ENCODE measurements around the gene ARCN1. TPM values are rescaled to one million over a fixed set of nuclear protein-coding genes. Genes with fewer than 3 reads are reported as not detected.
A peak's percentile ranks its signal among the peaks of the same experiment; 100 is the strongest.

Gene ARCN1
- total RNA-seq, 1 donor from 2014 or later = 91.3 TPM

- Mint-ChIP-seq H3K27me3 (peaks cover 18% of the 10 kb centered on the region), H3K27ac (no peak overlapping the region), H3K4me3 (no peak overlapping the region), H3K4me1 (peaks cover 9% of the 10 kb centered on the region), H3K36me3 (ENCODE audit: low read depth) (no peaks in the 10 kb centered on the region), H3K9me3 (no peaks in the 10 kb centered on the region)
- no peak for TF ChIP-seq CTCF (IDR thresholded peaks at IDR 0.05)
- intact Hi-C loops (cut with micrococcal nuclease) = no loop called here
- POLR2A ChIA-PET = no interaction called here
- ATAC-seq (ENCODE audit: low read depth) (no peak), DNase-seq (no peak)
- CTCF ChIA-PET = no interaction called here
Observed at GRCh38 chr11:118620529-118621070, 48.4 kb downstream of the ARCN1 start.

DNA sequence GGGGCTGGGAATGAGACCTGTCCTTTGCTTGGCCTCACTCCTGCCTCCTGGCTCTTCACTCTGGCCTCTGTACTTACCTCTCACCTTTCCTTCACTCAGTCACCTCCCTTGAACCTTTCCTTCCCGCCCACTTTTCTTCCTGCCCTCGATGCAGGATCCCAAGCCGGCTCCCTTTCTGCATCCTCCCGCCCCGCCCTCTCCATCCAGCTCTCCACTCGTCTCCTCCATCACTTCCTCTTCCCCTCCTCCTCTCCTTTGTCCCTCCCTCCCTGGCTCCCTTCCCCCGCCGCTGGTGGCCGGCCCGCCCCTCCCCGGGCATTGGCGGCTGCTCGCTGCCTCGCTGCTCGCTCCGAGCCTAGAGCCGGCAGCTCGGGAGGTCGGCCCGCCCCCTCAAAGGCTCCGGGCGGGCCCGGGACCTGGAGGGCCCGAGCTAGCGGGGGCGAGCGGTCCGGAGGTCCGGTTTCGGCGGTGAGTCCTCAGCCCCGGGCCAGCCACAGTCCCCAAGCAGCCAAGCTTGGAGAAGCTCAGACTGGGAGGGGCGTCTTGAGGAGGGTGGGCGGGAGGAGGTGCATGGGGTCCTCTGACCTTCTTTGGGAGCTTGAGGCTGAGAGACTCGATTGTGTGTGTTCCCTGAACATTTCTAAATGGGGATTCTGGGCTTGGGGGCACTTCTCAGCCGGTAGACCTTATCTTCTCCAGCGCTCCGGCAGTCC is 49.0 kb downstream of the ARCN1 start:
- POLR2A ChIA-PET = no interaction called here
- CTCF ChIA-PET = no interaction called here
- peak; percentile 25 for ATAC-seq (ENCODE audit: low read depth)

GRCh38 chr11:118621784-118622375 is 49.7 kb downstream of the ARCN1 start:
- H3K4me1 Mint-ChIP-seq = peaks cover 9% of the 10 kb centered on the region
- no peaks in the 10 kb centered on the region for H3K36me3 Mint-ChIP-seq (ENCODE audit: low read depth)
- peaks cover 18% of the 10 kb centered on the region for H3K27me3 Mint-ChIP-seq
- intact Hi-C loops (cut with micrococcal nuclease) = no loop called here
- ChIA-PET CTCF (no interaction called here), POLR2A (no interaction called here)
- no peak overlapping the region for H3K4me3 Mint-ChIP-seq
- no peak for TF ChIP-seq CTCF (IDR thresholded peaks at IDR 0.05)
- DNase-seq = no peak
- no peaks in the 10 kb centered on the region for H3K9me3 Mint-ChIP-seq
- no peak overlapping the region for H3K27ac Mint-ChIP-seq
- no peak for ATAC-seq (ENCODE audit: low read depth)

More for the DNA sequence above, 49.0 kb downstream of the ARCN1 start:
- intact Hi-C loops (cut with micrococcal nuclease) = no loop called here
- Mint-ChIP-seq H3K9me3 (no peaks in the 10 kb centered on the region), H3K27ac (no peak overlapping the region), H3K27me3 (peaks cover 18% of the 10 kb centered on the region), H3K4me3 (peak overlapping the region; percentile 58), H3K4me1 (peaks cover 9% of the 10 kb centered on the region), H3K36me3 (ENCODE audit: low read depth) (no peaks in the 10 kb centered on the region)
- no peak for DNase-seq
- no peak for TF ChIP-seq CTCF (IDR thresholded peaks at IDR 0.05)

DNA sequence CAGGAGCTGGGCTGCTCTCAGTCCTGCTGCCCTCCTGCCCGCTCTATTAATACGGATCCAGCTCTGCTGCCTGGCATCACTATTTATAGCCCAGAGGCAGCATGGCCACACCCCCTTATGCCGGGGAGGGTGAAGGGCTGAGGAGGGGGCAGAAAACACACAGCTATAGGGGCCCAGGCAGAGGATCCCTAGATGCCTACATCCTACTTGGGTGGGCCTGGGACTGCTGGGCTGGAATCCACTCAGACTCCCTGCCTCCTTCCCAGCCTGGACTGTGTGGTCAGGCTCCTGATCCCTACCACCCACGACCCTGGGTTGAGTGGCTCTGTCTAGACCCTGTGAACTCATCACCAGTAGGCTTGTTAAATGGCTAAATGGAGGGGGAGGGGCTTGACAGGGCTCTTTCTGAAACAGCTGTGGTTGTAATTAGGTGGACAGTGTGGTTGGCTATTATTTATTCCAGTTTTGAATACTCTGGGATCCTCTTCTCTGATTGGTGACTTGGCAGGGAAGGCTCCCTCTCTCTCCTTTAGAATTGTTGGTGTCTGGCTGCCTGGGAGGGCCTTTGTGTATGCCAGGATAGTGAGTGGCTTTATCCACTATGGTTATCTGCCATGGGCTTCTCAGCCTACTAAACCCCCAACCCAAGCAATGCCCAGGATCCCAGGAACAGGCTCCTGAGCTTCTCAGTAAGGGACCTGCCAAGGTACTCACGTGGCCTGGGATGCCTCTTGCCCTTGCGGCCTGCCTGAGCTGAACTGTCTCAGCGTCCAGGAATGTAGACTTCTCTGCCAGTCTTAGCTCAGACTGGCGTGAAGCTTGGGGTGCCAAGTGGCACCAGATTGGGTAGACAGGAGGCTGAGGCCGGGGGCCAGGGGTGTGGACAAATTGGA is 50.4 kb downstream of the ARCN1 start:
- ATAC-seq (ENCODE audit: low read depth) (no peak), DNase-seq (no peak)
- ChIA-PET CTCF (interaction anchor here (0.7 kb wide), 1 partner anchor 551 kb away, joined by 3 read pairs; no protein-coding TSS in a partner anchor), POLR2A (interaction anchor here (0.6 to 1.4 kb wide), 2 partner anchors 11 to 94 kb away, joined by 3 to 4 read pairs; no protein-coding TSS in a partner anchor)
- Mint-ChIP-seq H3K4me3 (no peak overlapping the region), H3K27ac (no peak overlapping the region), H3K36me3 (ENCODE audit: low read depth) (no peaks in the 10 kb centered on the region), H3K4me1 (peaks cover 9% of the 10 kb centered on the region), H3K27me3 (peaks cover 18% of the 10 kb centered on the region), H3K9me3 (no peaks in the 10 kb centered on the region)
- no peak for TF ChIP-seq CTCF (IDR thresholded peaks at IDR 0.05)
- intact Hi-C loops (cut with micrococcal nuclease) = no loop called here

All from activated B cell treated with CpG ODN at 0.5 μM for 24 hours (primary cell).